WTC11 (cell line): Measurements from ENCODE around the gene RBM38. TPM values are rescaled to one million over a fixed set of nuclear protein-coding genes. Genes with fewer than 3 reads are reported as not detected.

Experiments
- ATAC-seq: fragments of 200-7000 bp; cut with Tn5 transposase; 2 replicates; pipeline ENCODE4 v1.10.0; 2021; ENCODE audit warnings: mild to moderate bottlenecking, moderate library complexity
- CTCF ChIA-PET: fragments of 300-600 bp; sonication (Branson Sonifier 250); formaldehyde crosslinking; loops from one replicate; lab custom pipeline; 2021; ENCODE audit warnings: antibody characterized with exemption; lab: Charles Lee
- POLR2A ChIA-PET: fragments of 350-600 bp; sonication (Branson Sonifier 250); formaldehyde crosslinking; loops from one replicate; lab custom pipeline; 2021; ENCODE audit warnings: antibody characterized with exemption; lab: Charles Lee
- DNase-seq: peaks from one replicate; pipeline ENCODE4 v3.0.0; 2021; ENCODE audit warnings: low spot score
- H3K27ac Mint-ChIP-seq: 2 replicates; pipeline ENCODE4 v1.8.0; 2021; ENCODE audit warnings: mixed read lengths
- H3K27me3 Mint-ChIP-seq: 2 replicates; pipeline ENCODE4 v1.8.0; 2021; ENCODE audit warnings: low read depth, mild to moderate bottlenecking, moderate library complexity, mixed read lengths
- H3K36me3 Mint-ChIP-seq: 2 replicates; pipeline ENCODE4 v1.8.0; 2021; ENCODE audit warnings: mixed read lengths
- H3K4me1 Mint-ChIP-seq: 2 replicates; pipeline ENCODE4 v1.8.0; 2022; ENCODE audit warnings: mixed read lengths
- H3K4me3 Mint-ChIP-seq: 2 replicates; pipeline ENCODE4 v1.8.0; 2021; ENCODE audit warnings: mild to moderate bottlenecking, moderate library complexity, mixed read lengths
- H3K9me3 Mint-ChIP-seq: 2 replicates; pipeline ENCODE4 v1.8.0; 2021; ENCODE audit warnings: mixed read lengths
- CREB1 ChIP-seq: sonication (generic); formaldehyde crosslinking; IDR thresholded peaks from 2 replicates; pipeline ENCODE4 v1.8.0; 2023; ENCODE audit warnings: mild to moderate bottlenecking, missing genetic modification reagents
- EMX1 ChIP-seq: fragments of 250-450 bp; sonication (Bioruptor Pico); IDR thresholded peaks from 2 replicates; pipeline ENCODE4 v1.8.0; 2021; ENCODE audit warnings: mild to moderate bottlenecking
- GTF2I ChIP-seq: fragments of 250-450 bp; sonication (Bioruptor Pico); conservative IDR thresholded peaks from 2 replicates; pipeline ENCODE4 v1.4.0; 2021; ENCODE audit warnings: mild to moderate bottlenecking
- JAZF1 ChIP-seq: fragments of 250-450 bp; sonication (Bioruptor Pico); IDR thresholded peaks from 2 replicates; pipeline ENCODE4 v1.9.0; 2021; ENCODE audit warnings: moderate library complexity, mild to moderate bottlenecking, inconsistent platforms
- NR2C2 ChIP-seq: sonication (generic); formaldehyde crosslinking; IDR thresholded peaks from 2 replicates; pipeline ENCODE4 v1.8.0; 2022; ENCODE audit warnings: mild to moderate bottlenecking, missing genetic modification reagents
- RELA ChIP-seq: sonication (generic); formaldehyde crosslinking; IDR thresholded peaks from 2 replicates; pipeline ENCODE4 v1.8.1; 2022; ENCODE audit warnings: missing genetic modification reagents, mild to moderate bottlenecking, borderline replicate concordance
- ZBTB21 ChIP-seq: sonication (generic); formaldehyde crosslinking; IDR thresholded peaks from 2 replicates; pipeline ENCODE4 v1.8.1; 2023; ENCODE audit warnings: mild to moderate bottlenecking, missing genetic modification reagents, borderline replicate concordance
- ZNF396 ChIP-seq: fragments of 250-450 bp; sonication (Bioruptor Pico); IDR thresholded peaks from 2 replicates; pipeline ENCODE4 v1.8.0; 2021; ENCODE audit warnings: mild to moderate bottlenecking, moderate library complexity, borderline replicate concordance
- total RNA-seq: library from RNA; stranded (reverse); gene quantifications from 3 replicates; pipeline ENCODE4 v1.2.3, GENCODE V29; 2021
- TF ChIP-seq, protein P1 (sequence below): fragments of 250-450 bp; sonication (Bioruptor Pico); IDR thresholded peaks from 2 replicates; pipeline ENCODE4 v1.9.0; 2021; ENCODE audit warnings: mild to moderate bottlenecking
- TF ChIP-seq, protein P2 (sequence below): fragments of 250-450 bp; sonication (Bioruptor Pico); IDR thresholded peaks from 2 replicates; pipeline ENCODE4 v1.9.0; 2021; ENCODE audit warnings: mild to moderate bottlenecking, borderline replicate concordance
- TF ChIP-seq, protein P3 (sequence below): sonication (generic); formaldehyde crosslinking; IDR thresholded peaks from 2 replicates; pipeline ENCODE4 v1.8.1; 2022; ENCODE audit warnings: low read depth, mild to moderate bottlenecking, moderate library complexity, missing genetic modification reagents, borderline replicate concordance
- TF ChIP-seq, protein P4 (sequence below): sonication (generic); formaldehyde crosslinking; conservative IDR thresholded peaks from 2 replicates; pipeline ENCODE4 v1.8.1; 2023; ENCODE audit warnings: mild to moderate bottlenecking, low read depth, missing genetic modification reagents, moderate library complexity
- TF ChIP-seq, protein P5 (sequence below): sonication (generic); formaldehyde crosslinking; IDR thresholded peaks from 2 replicates; pipeline ENCODE4 v1.8.0; 2022; ENCODE audit warnings: mild to moderate bottlenecking, missing genetic modification reagents

Gene RBM38
- total RNA-seq, 1 experiment from 2014 or later: 69.0 TPM

DNA sequence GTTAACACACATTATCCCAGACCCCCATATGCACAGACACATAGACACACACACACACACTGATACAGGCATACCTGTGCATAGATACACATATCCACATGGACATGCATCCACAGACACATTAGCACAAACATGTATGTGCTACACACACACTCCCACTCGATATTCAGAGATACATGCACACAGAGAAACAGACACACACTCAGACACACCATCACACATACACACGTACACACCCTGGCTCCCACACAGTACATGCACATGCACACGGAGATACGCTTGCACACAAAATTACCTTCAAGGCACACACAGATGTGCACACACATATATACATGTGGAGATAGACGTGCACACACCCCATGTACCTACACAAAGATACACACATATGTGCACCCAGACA is 19.7 kb downstream of the RBM38 start (continued):
- TF ChIP-seq, protein P1, sequence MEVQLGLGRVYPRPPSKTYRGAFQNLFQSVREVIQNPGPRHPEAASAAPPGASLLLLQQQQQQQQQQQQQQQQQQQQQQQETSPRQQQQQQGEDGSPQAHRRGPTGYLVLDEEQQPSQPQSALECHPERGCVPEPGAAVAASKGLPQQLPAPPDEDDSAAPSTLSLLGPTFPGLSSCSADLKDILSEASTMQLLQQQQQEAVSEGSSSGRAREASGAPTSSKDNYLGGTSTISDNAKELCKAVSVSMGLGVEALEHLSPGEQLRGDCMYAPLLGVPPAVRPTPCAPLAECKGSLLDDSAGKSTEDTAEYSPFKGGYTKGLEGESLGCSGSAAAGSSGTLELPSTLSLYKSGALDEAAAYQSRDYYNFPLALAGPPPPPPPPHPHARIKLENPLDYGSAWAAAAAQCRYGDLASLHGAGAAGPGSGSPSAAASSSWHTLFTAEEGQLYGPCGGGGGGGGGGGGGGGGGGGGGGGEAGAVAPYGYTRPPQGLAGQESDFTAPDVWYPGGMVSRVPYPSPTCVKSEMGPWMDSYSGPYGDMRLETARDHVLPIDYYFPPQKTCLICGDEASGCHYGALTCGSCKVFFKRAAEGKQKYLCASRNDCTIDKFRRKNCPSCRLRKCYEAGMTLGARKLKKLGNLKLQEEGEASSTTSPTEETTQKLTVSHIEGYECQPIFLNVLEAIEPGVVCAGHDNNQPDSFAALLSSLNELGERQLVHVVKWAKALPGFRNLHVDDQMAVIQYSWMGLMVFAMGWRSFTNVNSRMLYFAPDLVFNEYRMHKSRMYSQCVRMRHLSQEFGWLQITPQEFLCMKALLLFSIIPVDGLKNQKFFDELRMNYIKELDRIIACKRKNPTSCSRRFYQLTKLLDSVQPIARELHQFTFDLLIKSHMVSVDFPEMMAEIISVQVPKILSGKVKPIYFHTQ (CRISPR knock-in tag): no peak
- TF ChIP-seq, protein P2, sequence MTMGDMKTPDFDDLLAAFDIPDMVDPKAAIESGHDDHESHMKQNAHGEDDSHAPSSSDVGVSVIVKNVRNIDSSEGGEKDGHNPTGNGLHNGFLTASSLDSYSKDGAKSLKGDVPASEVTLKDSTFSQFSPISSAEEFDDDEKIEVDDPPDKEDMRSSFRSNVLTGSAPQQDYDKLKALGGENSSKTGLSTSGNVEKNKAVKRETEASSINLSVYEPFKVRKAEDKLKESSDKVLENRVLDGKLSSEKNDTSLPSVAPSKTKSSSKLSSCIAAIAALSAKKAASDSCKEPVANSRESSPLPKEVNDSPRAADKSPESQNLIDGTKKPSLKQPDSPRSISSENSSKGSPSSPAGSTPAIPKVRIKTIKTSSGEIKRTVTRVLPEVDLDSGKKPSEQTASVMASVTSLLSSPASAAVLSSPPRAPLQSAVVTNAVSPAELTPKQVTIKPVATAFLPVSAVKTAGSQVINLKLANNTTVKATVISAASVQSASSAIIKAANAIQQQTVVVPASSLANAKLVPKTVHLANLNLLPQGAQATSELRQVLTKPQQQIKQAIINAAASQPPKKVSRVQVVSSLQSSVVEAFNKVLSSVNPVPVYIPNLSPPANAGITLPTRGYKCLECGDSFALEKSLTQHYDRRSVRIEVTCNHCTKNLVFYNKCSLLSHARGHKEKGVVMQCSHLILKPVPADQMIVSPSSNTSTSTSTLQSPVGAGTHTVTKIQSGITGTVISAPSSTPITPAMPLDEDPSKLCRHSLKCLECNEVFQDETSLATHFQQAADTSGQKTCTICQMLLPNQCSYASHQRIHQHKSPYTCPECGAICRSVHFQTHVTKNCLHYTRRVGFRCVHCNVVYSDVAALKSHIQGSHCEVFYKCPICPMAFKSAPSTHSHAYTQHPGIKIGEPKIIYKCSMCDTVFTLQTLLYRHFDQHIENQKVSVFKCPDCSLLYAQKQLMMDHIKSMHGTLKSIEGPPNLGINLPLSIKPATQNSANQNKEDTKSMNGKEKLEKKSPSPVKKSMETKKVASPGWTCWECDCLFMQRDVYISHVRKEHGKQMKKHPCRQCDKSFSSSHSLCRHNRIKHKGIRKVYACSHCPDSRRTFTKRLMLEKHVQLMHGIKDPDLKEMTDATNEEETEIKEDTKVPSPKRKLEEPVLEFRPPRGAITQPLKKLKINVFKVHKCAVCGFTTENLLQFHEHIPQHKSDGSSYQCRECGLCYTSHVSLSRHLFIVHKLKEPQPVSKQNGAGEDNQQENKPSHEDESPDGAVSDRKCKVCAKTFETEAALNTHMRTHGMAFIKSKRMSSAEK (CRISPR knock-in tag): no peak
- no peak for TF ChIP-seq EMX1 (CRISPR knock-in tag)
- TF ChIP-seq ZBTB21 (CRISPR knock-in tag): no peak
- TF ChIP-seq JAZF1 (CRISPR knock-in tag): no peak
- TF ChIP-seq, protein P3, sequence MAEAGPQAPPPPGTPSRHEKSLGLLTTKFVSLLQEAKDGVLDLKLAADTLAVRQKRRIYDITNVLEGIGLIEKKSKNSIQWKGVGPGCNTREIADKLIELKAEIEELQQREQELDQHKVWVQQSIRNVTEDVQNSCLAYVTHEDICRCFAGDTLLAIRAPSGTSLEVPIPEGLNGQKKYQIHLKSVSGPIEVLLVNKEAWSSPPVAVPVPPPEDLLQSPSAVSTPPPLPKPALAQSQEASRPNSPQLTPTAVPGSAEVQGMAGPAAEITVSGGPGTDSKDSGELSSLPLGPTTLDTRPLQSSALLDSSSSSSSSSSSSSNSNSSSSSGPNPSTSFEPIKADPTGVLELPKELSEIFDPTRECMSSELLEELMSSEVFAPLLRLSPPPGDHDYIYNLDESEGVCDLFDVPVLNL (CRISPR knock-in tag): no peak
- TF ChIP-seq CREB1 (CRISPR knock-in tag): no peak

DNA sequence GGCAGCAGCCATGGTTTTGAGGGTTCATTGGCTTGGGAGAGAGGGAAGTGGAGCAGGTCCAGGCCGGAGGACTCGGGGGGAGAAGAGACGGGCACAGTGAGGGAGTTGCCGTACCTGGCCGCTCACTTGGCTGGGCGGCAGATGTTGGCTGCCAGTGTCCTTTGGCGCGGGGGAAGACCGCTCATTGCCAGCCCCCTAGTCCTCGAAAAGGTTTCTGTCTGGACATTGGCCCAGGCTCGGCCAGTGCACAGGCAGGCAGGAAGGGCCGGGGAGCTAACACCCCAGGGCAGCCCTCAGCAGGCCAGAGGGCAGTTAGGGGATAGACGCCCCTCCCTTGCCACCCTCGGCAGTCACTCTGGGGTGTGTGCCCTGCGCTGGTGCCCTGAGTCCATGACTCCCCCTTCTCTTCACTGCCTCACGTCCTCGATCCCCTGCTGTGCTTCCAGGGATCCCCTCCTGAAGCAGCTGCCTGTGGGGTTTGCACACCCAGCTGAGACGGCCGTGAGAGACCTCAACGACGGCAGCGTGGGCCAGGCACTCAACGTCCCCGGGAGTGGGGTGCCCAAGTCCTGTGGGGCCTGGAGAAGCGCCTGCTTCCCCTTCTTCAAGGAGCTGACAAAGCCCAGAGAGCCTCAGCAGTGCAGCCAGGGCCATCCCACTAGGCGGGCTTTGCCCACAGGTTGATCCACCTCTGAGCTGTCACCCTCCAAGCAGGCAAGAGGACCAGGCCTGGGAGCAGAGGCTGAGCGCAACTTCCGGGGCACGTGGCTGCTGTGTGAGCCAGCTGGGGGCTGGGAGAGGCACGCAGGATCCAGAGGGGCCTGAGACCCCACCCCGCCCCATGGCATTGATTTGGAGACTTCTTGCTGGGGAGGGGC is 20.4 kb downstream of the RBM38 start:
- Mint-ChIP-seq H3K4me3 (no peak overlapping the region), H3K36me3 (peaks cover 13% of the 10 kb centered on the region), H3K27me3 (no peaks in the 10 kb centered on the region), H3K9me3 (no peaks in the 10 kb centered on the region), H3K4me1 (0 out of 2 replicates have a peak, but pooled peaks cover 4% of the 10 kb centered on the region), H3K27ac (no peak overlapping the region)
- ChIA-PET POLR2A (interaction anchor here (0.8 kb wide), 1 partner anchor 13 kb away, joined by 3 read pairs; no protein-coding TSS in a partner anchor), CTCF (interaction anchor here (1.0 to 1.5 kb wide), 4 partner anchors 14 to 58 kb away, joined by 3 to 4 read pairs (median 3); no protein-coding TSS in a partner anchor)
- DNase-seq (no peak), ATAC-seq (no peak)
- TF ChIP-seq NR2C2 (no peak), ZNF396 (CRISPR knock-in tag) (no peak), JAZF1 (CRISPR knock-in tag) (no peak), GTF2I (CRISPR knock-in tag) (no peak), RELA (CRISPR knock-in tag) (no peak)
- TF ChIP-seq, protein P4, sequence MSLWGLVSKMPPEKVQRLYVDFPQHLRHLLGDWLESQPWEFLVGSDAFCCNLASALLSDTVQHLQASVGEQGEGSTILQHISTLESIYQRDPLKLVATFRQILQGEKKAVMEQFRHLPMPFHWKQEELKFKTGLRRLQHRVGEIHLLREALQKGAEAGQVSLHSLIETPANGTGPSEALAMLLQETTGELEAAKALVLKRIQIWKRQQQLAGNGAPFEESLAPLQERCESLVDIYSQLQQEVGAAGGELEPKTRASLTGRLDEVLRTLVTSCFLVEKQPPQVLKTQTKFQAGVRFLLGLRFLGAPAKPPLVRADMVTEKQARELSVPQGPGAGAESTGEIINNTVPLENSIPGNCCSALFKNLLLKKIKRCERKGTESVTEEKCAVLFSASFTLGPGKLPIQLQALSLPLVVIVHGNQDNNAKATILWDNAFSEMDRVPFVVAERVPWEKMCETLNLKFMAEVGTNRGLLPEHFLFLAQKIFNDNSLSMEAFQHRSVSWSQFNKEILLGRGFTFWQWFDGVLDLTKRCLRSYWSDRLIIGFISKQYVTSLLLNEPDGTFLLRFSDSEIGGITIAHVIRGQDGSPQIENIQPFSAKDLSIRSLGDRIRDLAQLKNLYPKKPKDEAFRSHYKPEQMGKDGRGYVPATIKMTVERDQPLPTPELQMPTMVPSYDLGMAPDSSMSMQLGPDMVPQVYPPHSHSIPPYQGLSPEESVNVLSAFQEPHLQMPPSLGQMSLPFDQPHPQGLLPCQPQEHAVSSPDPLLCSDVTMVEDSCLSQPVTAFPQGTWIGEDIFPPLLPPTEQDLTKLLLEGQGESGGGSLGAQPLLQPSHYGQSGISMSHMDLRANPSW (CRISPR knock-in tag): no peak
- TF ChIP-seq, protein P3 (CRISPR knock-in tag): no peak
- TF ChIP-seq, protein P5, sequence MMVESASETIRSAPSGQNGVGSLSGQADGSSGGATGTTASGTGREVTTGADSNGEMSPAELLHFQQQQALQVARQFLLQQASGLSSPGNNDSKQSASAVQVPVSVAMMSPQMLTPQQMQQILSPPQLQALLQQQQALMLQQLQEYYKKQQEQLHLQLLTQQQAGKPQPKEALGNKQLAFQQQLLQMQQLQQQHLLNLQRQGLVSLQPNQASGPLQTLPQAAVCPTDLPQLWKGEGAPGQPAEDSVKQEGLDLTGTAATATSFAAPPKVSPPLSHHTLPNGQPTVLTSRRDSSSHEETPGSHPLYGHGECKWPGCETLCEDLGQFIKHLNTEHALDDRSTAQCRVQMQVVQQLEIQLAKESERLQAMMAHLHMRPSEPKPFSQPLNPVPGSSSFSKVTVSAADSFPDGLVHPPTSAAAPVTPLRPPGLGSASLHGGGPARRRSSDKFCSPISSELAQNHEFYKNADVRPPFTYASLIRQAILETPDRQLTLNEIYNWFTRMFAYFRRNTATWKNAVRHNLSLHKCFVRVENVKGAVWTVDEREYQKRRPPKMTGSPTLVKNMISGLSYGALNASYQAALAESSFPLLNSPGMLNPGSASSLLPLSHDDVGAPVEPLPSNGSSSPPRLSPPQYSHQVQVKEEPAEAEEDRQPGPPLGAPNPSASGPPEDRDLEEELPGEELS (CRISPR knock-in tag): no peak
